Measurements from ENCODE around the gene KCP.

The KCP gene

GRCh38 chr7:128938544-128939074, 28.1 kb upstream of the KCP start:
- DNase-seq = no peak

DNA sequence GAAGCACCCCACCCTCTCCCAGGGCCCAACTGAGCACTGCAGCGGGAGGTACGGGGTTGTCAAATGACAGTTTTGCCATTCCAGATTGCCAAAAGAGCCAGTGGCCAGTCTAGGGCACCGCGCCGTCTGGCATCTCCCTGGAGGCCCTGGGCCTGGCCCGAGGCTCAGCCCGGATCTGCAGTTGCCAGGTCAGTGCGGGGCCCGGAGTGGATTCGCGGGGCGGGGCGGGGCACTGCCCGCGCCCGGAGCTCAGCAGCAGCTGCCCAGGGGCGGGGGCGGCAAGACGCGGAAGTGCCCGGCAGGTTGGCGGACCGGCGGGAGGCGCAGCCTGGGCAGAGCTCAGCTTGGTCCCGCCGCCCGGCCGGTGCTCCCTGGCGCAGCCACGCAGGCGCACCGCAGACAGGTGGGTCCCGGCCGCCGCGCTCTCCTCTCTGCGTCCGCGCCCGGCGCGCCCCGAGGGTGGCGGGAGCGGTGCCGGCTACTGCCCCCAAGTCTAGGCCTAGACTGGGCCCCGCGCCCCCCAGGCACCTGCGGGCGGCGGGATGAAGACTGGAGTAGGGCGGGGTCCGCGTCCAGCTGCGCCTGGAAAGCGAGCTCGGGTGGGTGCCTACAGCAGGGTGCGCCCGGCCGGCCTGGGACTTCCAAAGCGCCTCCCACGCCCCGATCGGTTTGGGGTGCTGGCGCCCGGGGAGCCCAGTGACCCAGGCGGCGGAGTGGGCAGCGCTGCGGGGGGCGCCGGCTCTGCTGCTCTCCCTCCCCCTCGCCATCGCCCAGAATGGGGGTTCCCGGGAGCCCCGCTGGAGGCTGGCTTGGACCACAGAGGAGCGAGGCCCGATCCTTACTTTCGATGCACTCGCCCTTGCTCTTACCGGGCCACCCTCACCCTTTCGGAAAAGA, 27.4 kb upstream of the KCP start, which contains the start of gene IRF5:
IRF5 (plus strand) TSS at position 281 of the 897 bp plus-strand sequence. CDS start 4,155 bp downstream, outside the sequence.
- no peak for DNase-seq

GRCh38 chr7:128937271-128937646, 26.8 kb upstream of the KCP start:
- no peak for DNase-seq

- no peak for DNase-seq
These were observed 26.3 kb upstream of the KCP start for GRCh38 chr7:128936798-128937197.

- DNase-seq = no peak
These were observed 24.8 kb upstream of the KCP start for GRCh38 chr7:128935342-128935730.

DNA sequence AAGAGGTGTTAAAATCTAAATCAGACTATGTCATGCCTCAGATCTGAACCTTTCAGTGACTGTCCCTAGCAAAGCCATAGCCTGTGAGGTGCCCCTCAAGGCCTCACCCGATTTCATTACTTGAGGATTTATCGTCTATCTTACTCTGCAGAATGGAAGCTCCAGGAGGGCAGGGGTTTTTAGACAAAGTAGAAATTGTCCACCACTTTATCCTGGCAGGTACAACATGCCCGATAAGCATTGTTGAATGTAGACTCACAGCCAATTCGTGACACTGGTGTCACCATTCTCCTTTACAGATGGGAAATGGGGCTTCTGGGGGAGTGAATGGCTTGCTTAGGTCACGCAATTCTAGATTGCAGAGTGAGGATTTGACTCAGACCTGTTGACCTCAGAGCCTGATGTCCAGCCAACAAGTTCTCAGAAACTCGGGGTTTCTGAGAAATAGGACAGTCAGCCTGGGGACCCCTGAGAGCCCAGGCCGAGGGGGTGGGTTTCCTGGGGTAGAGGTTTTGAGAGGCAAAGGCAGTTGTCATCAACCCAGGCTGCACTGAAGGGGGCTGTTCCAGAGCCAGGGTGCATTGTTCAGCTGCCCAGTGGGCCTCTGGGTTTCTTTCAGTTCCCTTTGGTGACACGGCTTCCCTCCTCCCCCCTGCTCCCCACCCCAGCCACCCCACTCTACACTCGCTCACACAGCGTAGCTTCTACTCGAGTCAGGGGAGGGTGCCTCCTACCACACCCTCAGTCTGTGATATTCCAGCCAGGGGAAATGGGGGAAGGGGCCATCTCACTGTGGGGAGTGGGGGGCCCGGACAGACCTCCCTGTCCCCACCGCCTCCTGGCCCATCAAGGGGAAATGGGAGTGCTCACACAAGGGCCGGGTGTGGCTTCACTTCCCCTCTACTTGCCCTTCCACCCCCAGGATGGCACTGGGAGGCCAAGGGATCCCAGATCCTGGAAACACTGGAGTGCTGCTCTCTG, 24.1 kb upstream of the KCP start:
- no peak for DNase-seq

GRCh38 chr7:128933180-128933891, 22.8 kb upstream of the KCP start:
- DNase-seq = peak; percentile 19

- DNase-seq = no peak
These were observed 22.3 kb upstream of the KCP start for GRCh38 chr7:128932862-128933179.

GRCh38 chr7:128931965-128932861, 21.7 kb upstream of the KCP start:
- DNase-seq = no peak

GRCh38 chr7:128931190-128931798, 20.8 kb upstream of the KCP start:
- DNase-seq = no peak

- no peak for DNase-seq
These were observed 18.6 kb upstream of the KCP start for GRCh38 chr7:128928882-128929788.

GRCh38 chr7:128928159-128928813, 17.8 kb upstream of the KCP start:
- no peak for DNase-seq

DNA sequence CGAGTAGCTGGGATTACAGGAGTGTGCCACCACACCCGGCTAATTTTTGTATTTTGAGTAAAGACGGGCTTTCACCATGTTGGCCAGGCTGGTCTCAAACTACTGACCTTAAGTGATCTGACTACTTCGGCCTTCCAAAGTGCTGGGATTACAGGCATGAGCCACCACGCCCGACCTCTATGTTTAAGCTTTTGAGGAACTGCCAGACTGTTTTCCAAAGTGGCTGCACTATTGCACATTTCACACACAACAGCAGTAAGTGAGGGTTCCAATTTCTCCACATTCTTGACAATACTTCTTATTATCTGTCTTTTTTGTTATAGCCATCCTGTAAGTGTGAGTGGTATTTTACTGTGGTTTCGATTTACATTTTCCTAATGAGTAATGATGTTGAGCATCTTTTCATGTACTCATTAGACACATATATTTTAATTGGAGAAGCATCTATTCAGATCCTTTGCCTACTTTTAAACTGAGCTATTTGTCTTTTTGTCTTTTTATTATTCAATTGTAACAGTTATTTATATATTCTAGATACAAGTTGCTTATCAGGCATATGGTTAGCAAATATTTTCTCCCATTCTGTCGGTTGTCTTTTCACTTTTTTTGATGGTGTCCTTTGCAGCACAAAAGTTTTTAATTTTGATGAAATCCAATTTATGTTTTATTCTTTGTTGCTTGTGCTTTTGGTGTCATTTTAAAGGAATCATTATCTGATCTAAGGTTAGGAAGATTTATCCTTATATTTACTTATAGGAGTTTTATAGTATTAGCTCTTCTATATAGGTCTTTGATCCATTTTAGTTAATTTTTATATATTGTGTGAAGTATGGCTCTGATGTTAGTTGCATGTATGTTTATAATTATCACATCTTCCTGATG, 14.4 kb upstream of the KCP start:
- no peak for DNase-seq

- DNase-seq = no peak
These were observed 12.9 kb upstream of the KCP start for GRCh38 chr7:128923411-128923800.

GRCh38 chr7:128922496-128923410, 12.2 kb upstream of the KCP start:
- no peak for DNase-seq

- DNase-seq = no peak
These were observed 11.4 kb upstream of the KCP start for GRCh38 chr7:128921866-128922440.

Measured in activated gamma-delta T cell treated with Interleukin-2 at 50 U/mL for 16 hours (primary cell).